ENCODE measurements around the gene PDZRN4. TPM values are rescaled to one million over a fixed set of nuclear protein-coding genes. Genes with fewer than 3 reads are reported as not detected.

PDZRN4 gene
- total and polyA plus RNA-seq, 2 donors (not counting 3 experiments of a cell fraction or from before 2014, with no cell fraction given) = not detected

DNA sequence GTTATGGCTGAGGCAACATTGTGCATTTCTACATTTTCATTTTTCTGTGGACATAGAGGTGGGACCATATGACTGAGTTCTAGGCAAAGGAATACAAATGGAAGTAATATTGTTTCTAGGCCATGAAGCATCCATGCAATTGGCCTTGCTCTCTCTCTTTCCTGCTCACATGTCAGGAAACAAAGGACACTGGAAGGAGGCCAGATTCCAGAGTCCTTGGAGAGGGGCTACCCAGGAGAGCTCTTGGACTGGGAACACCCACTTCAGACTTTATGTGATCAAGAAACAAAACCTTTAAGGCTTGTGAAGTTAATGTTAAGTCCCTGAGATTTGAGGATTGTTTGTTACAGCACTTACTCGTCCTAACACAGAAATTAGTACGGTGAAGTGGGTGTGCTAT lies 32.8 kb downstream of the PDZRN4 start:
- FAIRE-seq (no peak), DNase-seq (ENCODE audit: low read depth, low spot score) (peak; percentile 21)
- Histone ChIP-seq H3K9ac (replicated peaks; ENCODE audit: extremely low read depth, insufficient read depth, low read length) (no peak overlapping the region), H3K4me2 (ENCODE audit: insufficient read depth, low read length) (no peak overlapping the region), H3K27ac (ENCODE audit: insufficient read depth, low read depth, low read length) (no peak overlapping the region), H3K9me1 (replicated peaks; ENCODE audit: control insufficient read depth, extremely low read depth, insufficient read depth, low read length) (no peaks in the 10 kb centered on the region), H3K4me1 (ENCODE audit: control insufficient read depth, extremely low read depth, insufficient read depth, low read length) (no peaks in the 10 kb centered on the region), H4K20me1 (replicated peaks; ENCODE audit: control insufficient read depth, extremely low read depth, insufficient read depth, low read length) (no peaks in the 10 kb centered on the region), H3K27me3 (ENCODE audit: control insufficient read depth in 2 of 2, insufficient read depth in 2 of 2, low read length in 2 of 2) (no peaks in the 10 kb centered on the region), H2AFZ (ENCODE audit: low read depth, low read length) (no peak overlapping the region), H3K36me3 (ENCODE audit: control insufficient read depth in 2 of 2, extremely low read depth in 1 of 2, insufficient read depth in 2 of 2, low read length in 2 of 2) (no peaks in the 10 kb centered on the region), H3K9me3 (replicated peaks; ENCODE audit: control insufficient read depth, insufficient read depth, low read length) (no peaks in the 10 kb centered on the region), H3K79me2 (ENCODE audit: control insufficient read depth, insufficient read depth, low read length) (no peaks in the 10 kb centered on the region), H3K4me3 (replicated peaks in 1 of 3; ENCODE audit: insufficient read depth in 1 of 3, low read depth in 1 of 3, low read length in 3 of 3) (no peak overlapping the region)
- CTCF ChIA-PET = no interaction called here
- POLR2A ChIA-PET = no interaction called here
- BruUV-seq (replicated peaks) = no TSS peak
- TF ChIP-seq GATA2 (IDR thresholded peaks at IDR 0.05; ENCODE audit: insufficient read depth, insufficient read length, low read depth, low read length) = no peak
- TF ChIP-seq POLR2A (IDR thresholded peaks at IDR 0.05; ENCODE audit: low read depth, low read length) = no peak
- no peak for TF ChIP-seq MYC (IDR thresholded peaks at IDR 0.05; ENCODE audit: low read depth, low read length)
- TF ChIP-seq EZH2 (IDR thresholded peaks at IDR 0.05; ENCODE audit: borderline replicate concordance, low read depth, low read length, severe bottlenecking) = no peak
- TF ChIP-seq, protein P1, sequence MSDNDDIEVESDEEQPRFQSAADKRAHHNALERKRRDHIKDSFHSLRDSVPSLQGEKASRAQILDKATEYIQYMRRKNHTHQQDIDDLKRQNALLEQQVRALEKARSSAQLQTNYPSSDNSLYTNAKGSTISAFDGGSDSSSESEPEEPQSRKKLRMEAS (IDR thresholded peaks at IDR 0.05; ENCODE audit: insufficient read depth, insufficient read length) = no peak
- TF ChIP-seq, protein P2, sequence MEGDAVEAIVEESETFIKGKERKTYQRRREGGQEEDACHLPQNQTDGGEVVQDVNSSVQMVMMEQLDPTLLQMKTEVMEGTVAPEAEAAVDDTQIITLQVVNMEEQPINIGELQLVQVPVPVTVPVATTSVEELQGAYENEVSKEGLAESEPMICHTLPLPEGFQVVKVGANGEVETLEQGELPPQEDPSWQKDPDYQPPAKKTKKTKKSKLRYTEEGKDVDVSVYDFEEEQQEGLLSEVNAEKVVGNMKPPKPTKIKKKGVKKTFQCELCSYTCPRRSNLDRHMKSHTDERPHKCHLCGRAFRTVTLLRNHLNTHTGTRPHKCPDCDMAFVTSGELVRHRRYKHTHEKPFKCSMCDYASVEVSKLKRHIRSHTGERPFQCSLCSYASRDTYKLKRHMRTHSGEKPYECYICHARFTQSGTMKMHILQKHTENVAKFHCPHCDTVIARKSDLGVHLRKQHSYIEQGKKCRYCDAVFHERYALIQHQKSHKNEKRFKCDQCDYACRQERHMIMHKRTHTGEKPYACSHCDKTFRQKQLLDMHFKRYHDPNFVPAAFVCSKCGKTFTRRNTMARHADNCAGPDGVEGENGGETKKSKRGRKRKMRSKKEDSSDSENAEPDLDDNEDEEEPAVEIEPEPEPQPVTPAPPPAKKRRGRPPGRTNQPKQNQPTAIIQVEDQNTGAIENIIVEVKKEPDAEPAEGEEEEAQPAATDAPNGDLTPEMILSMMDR (IDR thresholded peaks at IDR 0.05; ENCODE audit: extremely low read depth in 1 of 2, insufficient read depth in 1 of 2, low read depth in 1 of 2, low read length in 2 of 2) = no peak
- TF ChIP-seq POLR2AphosphoS5 (IDR thresholded peaks at IDR 0.05; ENCODE audit: insufficient read depth, low read depth, low read length) = no peak
- no peak for TF ChIP-seq FOS (IDR thresholded peaks at IDR 0.05; ENCODE audit: borderline replicate concordance, insufficient read depth, low read length)
- TF ChIP-seq JUN (IDR thresholded peaks at IDR 0.05; ENCODE audit: borderline replicate concordance, insufficient read depth, insufficient read length, low read depth) = no peak
- dilution Hi-C loops (cut with MboI; ENCODE audit: extremely low pct_ligation_motif_present, low sequenced_read_pairs) (no loop called here), intact Hi-C loops (cut with micrococcal nuclease) (no loop called here)
